HCT116 (cell line): ENCODE measurements around the gene ACD.

Source experiments
- CEBPB ChIP-seq: IDR thresholded peaks from 2 replicates; pipeline ENCODE4 v1.6.1; 2012; ENCODE audit warnings: low read depth
- CTCF ChIP-seq, 3 experiments: fragments of 200-600 bp in 1 of 3; sonication (generic) in 1 of 3; IDR thresholded peaks in 2 of 3; conservative IDR thresholded peaks in 1 of 3; 2 replicates each; pipeline ENCODE4 v1.5.1; 2012 to 2017; ENCODE audit warnings: low read depth in 2 of 3, low read length in 2 of 3, antibody characterized with exemption in 1 of 3, borderline replicate concordance in 1 of 3, control low read depth in 1 of 3, mild to moderate bottlenecking in 1 of 3, mixed read lengths in 1 of 3, mixed run types in 1 of 3, moderate library complexity in 1 of 3; ENCODE audit not compliant: insufficient read depth in 1 of 3
- EZH2 ChIP-seq: fragments of 200-600 bp; sonication (generic); IDR thresholded peaks from 2 replicates; pipeline ENCODE4 v1.6.1; 2017; ENCODE audit warnings: antibody characterized with exemption, mixed run types
- EZH2phosphoT487 ChIP-seq: fragments of 200-600 bp; IDR thresholded peaks from 2 replicates; pipeline ENCODE4 v1.6.1; 2018; ENCODE audit warnings: antibody characterized with exemption, borderline replicate concordance
- POLR2A ChIP-seq: IDR thresholded peaks from 2 replicates; pipeline ENCODE4 v1.7.0; 2011; ENCODE audit warnings: borderline replicate concordance; ENCODE audit not compliant: insufficient read depth, insufficient read length; ENCODE audit errors: extremely low read depth
- POLR2AphosphoS5 ChIP-seq: IDR thresholded peaks from 2 replicates; pipeline ENCODE4 v1.6.1; 2011; ENCODE audit warnings: mild to moderate bottlenecking, low read depth, low read length, moderate library complexity
- YY1 ChIP-seq: IDR thresholded peaks from 2 replicates; pipeline ENCODE4 v1.6.1; 2011; ENCODE audit warnings: low read length, low read depth, moderate library complexity, mild to moderate bottlenecking; ENCODE audit not compliant: insufficient replicate concordance; ENCODE audit errors: extremely low read depth

GRCh38 chr16:67656344-67657016 is 3.6 kb downstream of the ACD start:
- TF ChIP-seq POLR2A: no peak
- TF ChIP-seq EZH2phosphoT487: no peak
- TF ChIP-seq CTCF (IDR thresholded peaks at IDR 0.05 in 2 of 3, conservative IDR thresholded peaks at IDR 0.05 in 1 of 3; ENCODE audit: borderline replicate concordance in 1 of 3, insufficient read depth in 1 of 3, low read depth in 2 of 3, low read length in 2 of 3): no peak
- no peak for TF ChIP-seq CEBPB
- TF ChIP-seq POLR2AphosphoS5: no peak
- no peak for TF ChIP-seq EZH2
- TF ChIP-seq YY1: no peak
